ENCODE results near the gene PERM1.
"Not testable (repeated sequence)": the region's sequence is repeated elsewhere in the genome, so short reads cannot be mapped to it uniquely, and the experiment has no call there.

PERM1 gene

GRCh38 chr1:997993-998744 is 16.3 kb upstream of the PERM1 start:
- no peak for DNase-seq

- DNase-seq, result no peak
Observed at GRCh38 chr1:997713-997992, 15.8 kb upstream of the PERM1 start.

GRCh38 chr1:996851-997712 is 15.2 kb upstream of the PERM1 start:
- DNase-seq, result no peak

- DNase-seq, result no peak
Observed at GRCh38 chr1:995665-996633, 14.1 kb upstream of the PERM1 start.

- not testable (repeated sequence) for DNase-seq
Observed at GRCh38 chr1:994546-994945, 12.7 kb upstream of the PERM1 start.

GRCh38 chr1:993379-993995 is 11.6 kb upstream of the PERM1 start:
- DNase-seq, result no peak

GRCh38 chr1:992362-992761 is 10.5 kb upstream of the PERM1 start:
- no peak for DNase-seq

- no peak for DNase-seq
Observed at GRCh38 chr1:991895-992294, 10.0 kb upstream of the PERM1 start.

GRCh38 chr1:991275-991674 is 9.4 kb upstream of the PERM1 start:
- not testable (repeated sequence) for DNase-seq

- DNase-seq, result not testable (repeated sequence)
Observed at GRCh38 chr1:988061-988460, 6.2 kb upstream of the PERM1 start.

GRCh38 chr1:985126-985525 is 3.2 kb upstream of the PERM1 start:
- DNase-seq, result no peak

GRCh38 chr1:984476-984814 is 2.6 kb upstream of the PERM1 start:
- no peak for DNase-seq

- DNase-seq, result peak; percentile 56 to 57
Observed at GRCh38 chr1:983798-984475, 2.0 kb upstream of the PERM1 start.

GRCh38 chr1:982765-983436 is 1.0 kb upstream of the PERM1 start:
- DNase-seq, result no peak

- no peak for DNase-seq
Observed at GRCh38 chr1:981491-981954, 370 bp downstream of the PERM1 start.

- no peak for DNase-seq
Observed at GRCh38 chr1:980602-981395, 1.1 kb downstream of the PERM1 start.

- DNase-seq, result no peak
Observed at GRCh38 chr1:980137-980571, 1.7 kb downstream of the PERM1 start.

GRCh38 chr1:979744-980072 is 2.2 kb downstream of the PERM1 start:
- DNase-seq, result no peak

GRCh38 chr1:978835-979743 is 2.8 kb downstream of the PERM1 start:
- DNase-seq, result no peak
